HepG2 (cell line): ENCODE data around the gene SLC9A5. TPM values are rescaled to one million over a fixed set of nuclear protein-coding genes. Genes with fewer than 3 reads are reported as not detected.

Source experiments
- HES4 ChIP-seq: sonication (generic); formaldehyde crosslinking; IDR thresholded peaks from 2 replicates; pipeline ENCODE4 v1.9.0; 2021; ENCODE audit warnings: mild to moderate bottlenecking, missing genetic modification reagents, borderline replicate concordance
- HINFP ChIP-seq: sonication (generic); formaldehyde crosslinking; IDR thresholded peaks from 2 replicates; pipeline ENCODE4 v1.4.0; 2020; ENCODE audit warnings: low read depth, mild to moderate bottlenecking, missing genetic modification reagents
- HIVEP1 ChIP-seq: sonication (generic); formaldehyde crosslinking; IDR thresholded peaks from 2 replicates; pipeline ENCODE4 v1.4.0; 2020; ENCODE audit warnings: mild to moderate bottlenecking, missing genetic modification reagents
- NAIF1 ChIP-seq: sonication (generic); formaldehyde crosslinking; IDR thresholded peaks from 2 replicates; pipeline ENCODE4 v1.5.0; 2020; ENCODE audit warnings: mild to moderate bottlenecking, missing genetic modification reagents, borderline replicate concordance
- NFKB2 ChIP-seq: sonication (generic); formaldehyde crosslinking; IDR thresholded peaks from 2 replicates; pipeline ENCODE4 v1.4.0; 2020; ENCODE audit warnings: missing genetic modification reagents, borderline replicate concordance
- NR1H2 ChIP-seq: sonication (generic); formaldehyde crosslinking; IDR thresholded peaks from 2 replicates; pipeline ENCODE4 v1.8.1; 2022; ENCODE audit warnings: low read depth, missing genetic modification reagents, borderline replicate concordance
- RFXAP ChIP-seq: sonication (generic); formaldehyde crosslinking; IDR thresholded peaks from 2 replicates; pipeline ENCODE4 v1.4.0; 2020; ENCODE audit warnings: missing genetic modification reagents, borderline replicate concordance
- TAF1 ChIP-seq: sonication (generic); formaldehyde crosslinking; IDR thresholded peaks from 2 replicates; pipeline ENCODE4 v1.4.0; 2020; ENCODE audit warnings: missing genetic modification reagents
- TGIF2 ChIP-seq: IDR thresholded peaks from 2 replicates; pipeline ENCODE4 v1.6.1; 2016; ENCODE audit warnings: control low read depth, missing compliant biosample characterization
- THAP9 ChIP-seq: sonication (generic); formaldehyde crosslinking; IDR thresholded peaks from 2 replicates; pipeline ENCODE4; 2020; ENCODE audit warnings: missing genetic modification reagents, mild to moderate bottlenecking, borderline replicate concordance
- TOPORS ChIP-seq: sonication (generic); formaldehyde crosslinking; IDR thresholded peaks from 2 replicates; pipeline ENCODE4 v1.8.0; 2023; ENCODE audit warnings: mild to moderate bottlenecking, missing genetic modification reagents
- ZKSCAN5 ChIP-seq: sonication (generic); formaldehyde crosslinking; IDR thresholded peaks from 2 replicates; pipeline ENCODE4 v1.5.1; 2020; ENCODE audit warnings: mild to moderate bottlenecking, missing genetic modification reagents
- ZNF142 ChIP-seq: sonication (generic); formaldehyde crosslinking; IDR thresholded peaks from 2 replicates; pipeline ENCODE4 v1.4.0; 2020; ENCODE audit warnings: missing genetic modification reagents
- ZNF143 ChIP-seq: sonication (generic); formaldehyde crosslinking; IDR thresholded peaks from 2 replicates; pipeline ENCODE4 v1.4.0; 2020; ENCODE audit warnings: missing genetic modification reagents
- ZNF446 ChIP-seq: sonication (generic); formaldehyde crosslinking; IDR thresholded peaks from 2 replicates; pipeline ENCODE4 v1.5.0; 2020; ENCODE audit warnings: mild to moderate bottlenecking, missing genetic modification reagents
- ZNF572 ChIP-seq: sonication (generic); formaldehyde crosslinking; IDR thresholded peaks from 2 replicates; pipeline ENCODE4 v1.5.1; 2020; ENCODE audit warnings: mild to moderate bottlenecking, missing genetic modification reagents
- ZNF576 ChIP-seq: sonication (generic); formaldehyde crosslinking; IDR thresholded peaks from 2 replicates; pipeline ENCODE4 v1.4.0; 2020; ENCODE audit warnings: mild to moderate bottlenecking, missing genetic modification reagents
- ZNF839 ChIP-seq: sonication (generic); formaldehyde crosslinking; IDR thresholded peaks from 2 replicates; pipeline ENCODE4 v1.4.0; 2020; ENCODE audit warnings: missing genetic modification reagents, mild to moderate bottlenecking, borderline replicate concordance
- ZNF850 ChIP-seq: sonication (generic); formaldehyde crosslinking; conservative IDR thresholded peaks from 2 replicates; pipeline ENCODE4 v1.9.0; 2021; ENCODE audit warnings: mild to moderate bottlenecking, missing genetic modification reagents
- polyA plus RNA-seq, 8 experiments: library from polyadenylated mRNA; depleted of rRNA in 3 of 8; stranded (reverse) in 7 of 8; unstranded in 1 of 8; fragments of >200 nt; fragmentation: Illumina TruSeq in 4 of 8; extraction: Trizol in 4 of 8; gene quantifications; 2 replicates each; pipeline versions ENCODE4 v1.2.1 to v1.2.3, GENCODE V29; 2011 to 2016; ENCODE audit warnings: low read depth in 4 of 8, missing spikeins in 1 of 8, mixed read lengths in 1 of 8; ENCODE audit not compliant: insufficient read depth in 1 of 8
- total RNA-seq, 5 experiments: library from RNA; depleted of rRNA; stranded (reverse); fragments of >200 nt; fragmentation: Illumina TruSeq; extraction: Trizol; gene quantifications; 2 replicates each; pipeline ENCODE4 v1.2.3, GENCODE V29; 2016; ENCODE audit warnings: low read depth in 1 of 5

The SLC9A5 gene
- total and polyA plus RNA-seq, 2 of the 13 experiments (the other 11 are each of a cell fraction or from before 2014, with no cell fraction given), result 0.58 to 1.4 TPM

GRCh38 chr16:67278773-67279295 is 30.1 kb downstream of the SLC9A5 start (continued):
- TF ChIP-seq ZNF839 (CRISPR knock-in tag) (no peak), ZNF142 (CRISPR knock-in tag) (peak; percentile 48), TAF1 (CRISPR knock-in tag) (no peak; the same call in 1 of the 2 replicates), RFXAP (CRISPR knock-in tag) (no peak), ZNF446 (no peak; the same call in 1 of the 2 replicates), TGIF2 (CRISPR knock-in tag) (0 out of 2 replicates have a peak, but pooled peaks have one; percentile 52), HIVEP1 (CRISPR knock-in tag) (no peak), TOPORS (CRISPR knock-in tag) (no peak), THAP9 (CRISPR knock-in tag) (no peak), NR1H2 (CRISPR knock-in tag) (no peak; the same call in 1 of the 2 replicates), NAIF1 (CRISPR knock-in tag) (no peak), HES4 (CRISPR knock-in tag) (no peak; the same call in 1 of the 2 replicates), ZNF576 (CRISPR knock-in tag) (no peak; the same call in 1 of the 2 replicates), ZKSCAN5 (no peak), ZNF572 (no peak), ZNF143 (CRISPR knock-in tag) (no peak), NFKB2 (CRISPR knock-in tag) (peak; percentile 26; the same call in 1 of the 2 replicates), HINFP (CRISPR knock-in tag) (no peak), ZNF850 (CRISPR knock-in tag) (0 out of 2 replicates have a peak, but pooled peaks have one; percentile 60)
